Endothelial cell (in vitro differentiated cells): ENCODE measurements around the gene CBR3. TPM values are rescaled to one million over a fixed set of nuclear protein-coding genes. Genes with fewer than 3 reads are reported as not detected.
A peak's percentile ranks its signal among the peaks of the same experiment; 100 is the strongest.

Experiments
- DNase-seq: peaks from one replicate; pipeline ENCODE4 v3.0.0; 2021; ENCODE audit warnings: low spot score
- H3K27ac Mint-ChIP-seq: one replicate; pipeline ENCODE4 v1.8.0; 2021; ENCODE audit warnings: mixed read lengths, inconsistent platforms; ENCODE audit not compliant: unreplicated experiment
- H3K27me3 Mint-ChIP-seq: one replicate; pipeline ENCODE4 v1.8.0; 2021; ENCODE audit warnings: mild to moderate bottlenecking, moderate library complexity, mixed read lengths, inconsistent platforms; ENCODE audit not compliant: unreplicated experiment
- H3K36me3 Mint-ChIP-seq: one replicate; pipeline ENCODE4 v1.8.0; 2021; ENCODE audit warnings: mild to moderate bottlenecking, low read depth, mixed read lengths, inconsistent platforms; ENCODE audit not compliant: unreplicated experiment
- H3K4me1 Mint-ChIP-seq: one replicate; pipeline ENCODE4 v1.8.0; 2021; ENCODE audit warnings: mild to moderate bottlenecking, mixed read lengths, inconsistent platforms; ENCODE audit not compliant: unreplicated experiment
- H3K4me3 Mint-ChIP-seq: one replicate; pipeline ENCODE4 v1.8.0; 2021; ENCODE audit warnings: mild to moderate bottlenecking, mixed read lengths, inconsistent platforms; ENCODE audit not compliant: unreplicated experiment
- H3K9me3 Mint-ChIP-seq: one replicate; pipeline ENCODE4 v1.8.0; 2021; ENCODE audit warnings: mixed read lengths, inconsistent platforms; ENCODE audit not compliant: unreplicated experiment
- CTCF ChIP-seq: fragments of 200-600 bp; sonication (generic); IDR thresholded peaks from one replicate; pipeline ENCODE4 v1.5.0; 2021; ENCODE audit warnings: antibody characterized with exemption; ENCODE audit not compliant: unreplicated experiment
- total RNA-seq: library from RNA; stranded (reverse); fragmentation: NEBNext Ultra II Directional; extraction: Animal tissue kit (Norgen Biotek cat#: 25700); gene quantifications from one replicate; pipeline ENCODE4 v1.2.1, GENCODE V29; 2021; ENCODE audit not compliant: unreplicated experiment

CBR3 gene
- total RNA-seq, 1 donor from 2014 or later: 0.38 TPM

DNA sequence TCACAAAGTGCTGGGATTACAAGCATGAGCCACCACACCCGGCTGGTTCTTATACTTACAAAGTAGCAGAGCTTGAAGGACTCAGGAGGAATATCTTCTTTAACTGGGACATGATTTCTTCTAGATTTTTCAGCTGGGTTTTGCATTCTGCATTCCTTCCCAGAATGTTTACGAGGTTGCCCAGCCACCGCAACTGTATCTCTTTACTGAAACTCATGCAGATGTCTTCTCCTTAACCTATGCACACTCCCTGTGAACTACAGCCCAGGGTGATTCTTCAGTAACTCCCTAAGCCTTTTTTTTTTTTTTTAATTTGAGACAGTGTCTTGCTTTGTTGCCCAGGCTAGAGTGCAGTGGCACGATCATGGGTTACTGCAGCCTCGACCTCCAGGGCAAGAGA, 13.0 kb downstream of the CBR3 start:
- no peak for TF ChIP-seq CTCF
- no peaks in the 10 kb centered on the region for H3K36me3 Mint-ChIP-seq
- no peak overlapping the region for H3K4me3 Mint-ChIP-seq
- H3K4me1 Mint-ChIP-seq: peaks cover 9% of the 10 kb centered on the region
- no peak for DNase-seq
- no peaks in the 10 kb centered on the region for H3K9me3 Mint-ChIP-seq
- no peaks in the 10 kb centered on the region for H3K27me3 Mint-ChIP-seq
- H3K27ac Mint-ChIP-seq: no peak overlapping the region

- H3K27me3 Mint-ChIP-seq: no peaks in the 10 kb centered on the region
- no peaks in the 10 kb centered on the region for H3K9me3 Mint-ChIP-seq
- no peak for DNase-seq
- no peak overlapping the region for H3K27ac Mint-ChIP-seq
- no peak overlapping the region for H3K4me3 Mint-ChIP-seq
- no peak for TF ChIP-seq CTCF
- no peaks in the 10 kb centered on the region for H3K36me3 Mint-ChIP-seq
- H3K4me1 Mint-ChIP-seq: peaks cover 9% of the 10 kb centered on the region
These were observed 14.0 kb downstream of the CBR3 start for GRCh38 chr21:36148886-36149285.

DNA sequence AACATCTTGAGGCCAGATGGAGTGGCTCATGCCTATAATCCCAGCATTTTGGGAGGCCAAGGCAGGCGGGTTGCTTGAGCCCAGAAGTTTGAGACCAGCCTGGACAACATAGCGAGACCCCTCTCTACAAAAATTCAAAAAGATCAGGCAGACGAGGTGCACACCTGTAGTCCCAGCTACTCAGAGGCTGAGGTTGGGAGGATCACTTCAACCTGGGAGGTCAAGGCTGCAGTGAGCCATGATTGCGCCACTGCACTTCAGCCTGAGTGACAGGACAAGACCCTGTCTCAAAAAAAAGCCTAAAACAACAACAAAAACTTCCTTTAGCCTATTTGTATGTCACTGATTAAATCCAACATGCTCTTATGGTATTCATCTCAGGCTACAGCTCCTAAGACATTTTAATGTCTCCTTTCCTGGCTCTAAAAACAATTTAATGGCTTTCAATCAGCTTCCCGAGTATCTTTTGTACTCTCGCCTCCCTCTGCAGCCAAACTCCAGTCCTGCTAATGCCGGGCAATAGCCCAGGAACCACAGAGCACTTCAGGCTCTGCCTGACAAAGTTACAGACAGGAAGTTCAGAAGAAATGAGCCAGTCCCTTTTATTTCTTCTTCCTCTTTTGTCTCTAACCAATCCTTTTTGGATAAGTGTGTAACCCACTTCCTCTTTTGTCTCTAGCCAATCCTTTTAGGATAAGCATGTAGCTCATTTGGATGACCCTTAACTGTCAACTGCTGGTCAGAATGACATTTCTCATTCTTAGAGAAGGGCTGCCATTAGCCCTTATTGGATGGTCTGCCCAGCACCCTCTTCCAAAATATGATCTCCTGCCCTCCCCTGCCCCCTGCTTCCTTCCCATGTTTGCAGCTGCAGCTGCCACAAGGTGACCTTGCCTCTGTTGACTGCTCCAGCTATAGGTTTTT, 15.2 kb downstream of the CBR3 start:
- DNase-seq: no peak

DNA sequence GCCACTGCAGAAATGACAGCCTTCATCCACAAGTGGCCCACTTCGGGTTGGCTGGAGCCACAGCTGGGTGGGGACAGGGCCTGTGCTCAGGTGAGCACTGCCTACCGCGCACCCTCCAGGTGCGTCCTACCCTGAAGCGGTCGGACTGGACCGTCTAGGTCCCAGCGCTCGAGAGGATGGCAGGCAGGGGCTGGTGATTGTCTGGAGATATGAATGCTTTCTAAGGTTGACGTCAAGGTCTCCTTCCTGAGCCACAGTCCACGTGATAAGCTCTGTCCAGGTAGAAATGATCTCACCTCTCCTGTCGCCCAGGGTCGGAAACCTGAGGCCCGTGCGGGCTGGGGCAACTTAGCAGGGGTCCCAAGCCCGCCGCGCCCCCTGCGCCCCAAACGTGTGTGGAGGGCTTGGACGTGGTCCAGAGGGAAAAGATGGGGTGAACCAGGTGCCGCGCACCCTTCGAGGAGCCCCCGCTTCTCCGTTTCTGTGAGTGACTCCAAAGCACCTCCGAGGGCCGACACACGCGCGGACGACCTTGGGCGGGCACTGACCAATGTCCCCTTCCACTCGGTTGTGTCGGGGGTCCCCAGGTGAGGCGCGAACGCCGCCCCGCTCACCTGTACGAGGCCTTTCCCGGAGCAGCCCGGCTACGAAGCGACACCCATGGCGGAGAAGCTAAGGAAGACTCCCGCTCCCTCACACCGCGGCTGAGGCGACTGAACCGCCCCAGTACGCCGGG, 20.9 kb downstream of the CBR3 start:
- Mint-ChIP-seq H3K36me3 (peaks cover 3% of the 10 kb centered on the region), H3K27me3 (peaks cover 4% of the 10 kb centered on the region), H3K4me1 (peaks cover 3% of the 10 kb centered on the region), H3K4me3 (peak overlapping the region; percentile 59), H3K9me3 (no peaks in the 10 kb centered on the region), H3K27ac (no peak overlapping the region)
- no peak for TF ChIP-seq CTCF
- no peak for DNase-seq

More for the DNA sequence above, 15.2 kb downstream of the CBR3 start:
- no peak for TF ChIP-seq CTCF
- Mint-ChIP-seq H3K9me3 (no peaks in the 10 kb centered on the region), H3K27me3 (no peaks in the 10 kb centered on the region), H3K27ac (peak overlapping the region; percentile 40), H3K36me3 (no peaks in the 10 kb centered on the region), H3K4me1 (peaks cover 9% of the 10 kb centered on the region), H3K4me3 (no peak overlapping the region)

- Mint-ChIP-seq H3K4me1 (peaks cover 3% of the 10 kb centered on the region), H3K9me3 (no peaks in the 10 kb centered on the region), H3K4me3 (peak overlapping the region; percentile 59), H3K36me3 (peaks cover 3% of the 10 kb centered on the region), H3K27me3 (peaks cover 6% of the 10 kb centered on the region), H3K27ac (no peak overlapping the region)
- peak; percentile 100 for DNase-seq
- TF ChIP-seq CTCF: no peak
These were observed 21.5 kb downstream of the CBR3 start for GRCh38 chr21:36156339-36156814.
